NCI-H187 treated with DMSO at 0.1 percent for 48 hours (cell line): Measurements from ENCODE around the gene MSH5.
"Not testable (repeated sequence)": the region's sequence is repeated elsewhere in the genome, so short reads cannot be mapped to it uniquely, and the experiment has no call there.

Source experiments
- DNase-seq: peaks from one replicate; lab custom pipeline; 2025; lab: John Stamatoyannopoulos, UW

Gene MSH5

DNA sequence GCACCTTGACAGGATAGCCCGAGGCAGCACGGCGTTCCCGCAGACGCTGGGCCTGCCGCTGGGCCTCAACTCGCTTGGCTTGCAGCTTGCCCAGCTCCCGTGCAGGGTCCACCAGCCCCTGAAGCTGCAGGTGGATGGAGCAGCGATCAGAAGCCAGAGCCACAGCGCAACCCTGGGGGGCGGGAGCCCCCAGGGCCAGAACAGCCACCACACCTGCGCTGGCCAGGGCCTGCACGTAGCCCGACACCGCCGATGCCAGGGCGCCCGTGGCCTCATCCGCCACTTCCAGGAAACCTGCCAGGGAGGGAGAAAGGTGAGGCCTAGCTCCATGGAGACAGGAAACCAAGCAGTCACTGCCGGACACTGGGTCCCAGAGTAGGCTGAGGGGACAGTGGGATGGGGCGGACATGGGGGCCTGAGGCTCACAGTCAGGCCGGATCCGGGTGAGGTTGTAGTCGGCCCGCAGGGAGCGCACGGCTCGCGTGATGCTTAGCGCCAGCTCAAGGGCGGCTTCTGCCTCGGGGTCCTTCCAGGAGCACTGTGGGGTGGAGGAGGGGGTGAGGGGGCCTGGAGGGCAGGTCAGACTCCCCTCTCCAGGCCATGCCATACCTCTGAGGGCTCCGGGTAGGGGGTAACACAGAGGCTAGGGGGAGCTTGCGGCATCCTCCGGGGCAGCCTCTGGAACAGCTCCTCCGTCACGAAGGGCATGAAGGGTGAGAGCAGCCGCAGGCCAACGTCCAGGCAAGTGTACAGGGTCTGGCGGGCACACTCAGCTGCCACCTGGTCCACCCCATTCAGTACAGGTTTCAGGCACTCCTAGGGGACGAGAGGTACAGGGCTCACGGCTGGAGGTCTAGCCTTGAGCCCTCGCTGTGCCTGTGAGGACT is 39.4 kb downstream of the MSH5 start:
- DNase-seq = no peak

DNA sequence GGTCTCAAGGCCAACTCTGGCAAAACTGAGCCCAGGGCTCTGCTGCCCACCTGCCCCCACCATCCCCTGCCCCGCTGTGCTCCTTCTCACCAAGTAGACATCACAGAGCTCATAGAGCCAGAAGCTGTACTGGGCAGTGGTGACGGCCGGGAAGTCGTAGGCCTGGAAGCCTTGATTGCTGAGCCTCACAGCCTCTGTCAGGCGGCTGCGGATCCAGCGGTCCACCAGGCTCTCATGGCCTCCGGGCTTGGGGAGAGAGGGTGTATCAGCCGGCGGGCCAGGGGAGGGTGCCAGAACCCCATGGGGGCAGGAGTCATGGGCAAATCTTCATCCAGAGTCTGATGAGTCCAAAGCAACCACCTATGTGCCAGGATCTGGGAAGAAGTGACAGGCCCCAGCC is 40.1 kb downstream of the MSH5 start:
- no peak for DNase-seq

DNA sequence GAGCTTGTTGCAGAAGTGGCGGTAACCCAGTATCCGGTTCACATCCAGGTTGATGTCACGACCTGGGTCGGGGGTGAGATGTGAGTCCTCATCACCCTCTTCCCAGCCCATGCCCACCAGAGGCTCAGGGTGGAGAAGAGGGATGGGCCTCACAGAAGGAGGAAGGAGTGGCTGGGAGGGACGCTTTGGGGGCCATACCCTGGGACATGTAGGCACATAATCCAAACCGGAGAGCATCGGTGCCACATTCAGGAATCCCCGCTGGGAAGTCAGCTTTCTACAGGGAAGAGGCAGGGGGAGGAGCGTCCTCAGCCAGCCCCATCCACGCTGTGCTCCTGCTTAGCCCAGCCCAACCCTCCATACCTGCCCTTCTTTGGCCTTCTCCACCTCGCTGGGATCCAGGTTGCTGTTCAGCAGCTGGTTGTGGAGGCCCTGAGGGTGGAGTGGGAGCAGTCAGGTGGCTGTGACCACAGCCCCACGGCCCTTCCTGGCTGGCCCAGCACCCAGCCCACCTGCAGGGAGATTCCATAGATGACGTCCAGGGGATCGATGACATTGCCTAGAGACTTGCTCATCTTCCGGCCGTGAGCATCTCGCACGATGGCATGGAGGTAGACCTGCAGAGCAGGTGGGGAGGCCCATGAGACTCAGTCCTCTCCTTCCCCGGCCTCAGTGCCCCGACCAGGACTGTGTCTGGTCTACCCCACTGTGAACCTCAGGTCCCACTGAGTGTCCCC is 40.9 kb downstream of the MSH5 start:
- no peak for DNase-seq

DNA sequence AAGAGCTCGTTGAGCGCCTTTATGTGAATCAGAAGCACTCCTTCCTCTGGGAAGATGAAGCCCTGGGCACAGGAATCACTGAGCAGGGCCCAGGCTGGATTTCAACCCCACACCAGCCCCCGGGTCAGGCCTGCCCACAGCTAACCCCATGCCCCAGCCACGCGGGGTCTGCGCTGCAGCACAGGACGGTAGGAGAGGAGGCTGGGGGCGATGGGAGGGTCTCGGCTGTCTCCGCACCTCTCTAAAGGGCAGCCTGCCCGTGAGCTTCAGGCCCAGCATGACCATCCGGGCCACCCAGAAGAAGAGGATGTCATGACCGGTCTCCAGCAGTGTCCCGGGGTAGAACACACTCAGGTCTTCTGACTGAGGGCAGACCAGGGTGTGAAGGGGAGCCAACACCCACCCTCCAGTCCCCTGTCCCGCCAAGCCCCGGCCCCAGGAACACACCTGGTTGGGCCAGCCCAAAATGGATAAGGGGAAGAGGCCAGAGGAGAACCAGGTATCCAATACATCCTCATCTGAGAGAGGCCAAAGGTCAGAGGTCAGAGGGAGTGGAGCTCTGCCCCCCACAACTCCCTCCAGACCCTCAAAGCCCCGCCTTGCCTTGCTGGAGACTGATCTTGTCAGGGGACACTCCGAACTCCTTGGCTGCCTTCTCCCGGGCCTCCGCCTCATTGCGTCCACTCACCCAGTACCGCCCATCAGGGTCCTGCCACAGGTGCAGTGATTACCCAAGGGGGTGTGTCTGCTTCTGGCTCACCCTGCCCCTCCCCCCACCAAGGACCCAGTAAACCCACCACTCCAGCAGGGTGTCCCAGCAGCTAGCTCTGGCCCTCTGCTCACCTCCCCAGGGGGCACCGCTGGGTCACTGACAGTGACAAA is 41.7 kb downstream of the MSH5 start:
- DNase-seq = no peak

DNA sequence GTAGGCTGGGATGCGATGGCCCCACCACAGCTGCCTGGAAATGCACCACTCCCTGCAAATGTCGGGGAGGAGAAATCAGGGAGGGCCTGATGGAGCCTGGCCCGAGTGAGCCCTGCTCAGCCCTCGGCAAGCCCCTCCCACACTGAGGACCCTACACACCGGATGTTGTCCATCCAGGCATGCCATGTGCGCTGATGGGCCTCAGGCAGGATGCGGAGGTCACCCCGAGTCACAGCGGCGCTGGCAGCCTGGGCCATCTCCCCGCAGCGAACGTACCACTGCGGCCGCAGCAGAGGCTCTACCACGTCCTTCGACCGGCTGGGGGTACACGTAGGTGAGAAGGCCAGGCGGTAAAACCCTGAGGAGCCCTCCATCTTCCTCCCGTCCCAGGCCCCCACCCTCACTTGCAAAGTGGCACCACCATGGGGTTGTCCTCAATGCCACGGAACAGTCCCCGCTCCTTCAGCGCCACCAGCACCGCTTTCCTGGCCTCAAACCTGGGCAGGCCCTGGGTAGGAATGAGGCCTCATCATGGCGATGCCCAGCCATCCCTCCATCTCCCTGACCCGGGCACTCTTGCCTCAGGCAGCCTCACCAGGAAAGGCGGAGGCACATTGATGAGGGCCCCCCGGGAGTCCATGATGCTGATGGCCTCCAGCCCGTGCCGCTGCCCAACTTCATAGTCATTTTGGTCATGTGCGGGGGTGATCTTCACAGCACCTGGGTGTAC is 42.5 kb downstream of the MSH5 start:
- no peak for DNase-seq

DNA sequence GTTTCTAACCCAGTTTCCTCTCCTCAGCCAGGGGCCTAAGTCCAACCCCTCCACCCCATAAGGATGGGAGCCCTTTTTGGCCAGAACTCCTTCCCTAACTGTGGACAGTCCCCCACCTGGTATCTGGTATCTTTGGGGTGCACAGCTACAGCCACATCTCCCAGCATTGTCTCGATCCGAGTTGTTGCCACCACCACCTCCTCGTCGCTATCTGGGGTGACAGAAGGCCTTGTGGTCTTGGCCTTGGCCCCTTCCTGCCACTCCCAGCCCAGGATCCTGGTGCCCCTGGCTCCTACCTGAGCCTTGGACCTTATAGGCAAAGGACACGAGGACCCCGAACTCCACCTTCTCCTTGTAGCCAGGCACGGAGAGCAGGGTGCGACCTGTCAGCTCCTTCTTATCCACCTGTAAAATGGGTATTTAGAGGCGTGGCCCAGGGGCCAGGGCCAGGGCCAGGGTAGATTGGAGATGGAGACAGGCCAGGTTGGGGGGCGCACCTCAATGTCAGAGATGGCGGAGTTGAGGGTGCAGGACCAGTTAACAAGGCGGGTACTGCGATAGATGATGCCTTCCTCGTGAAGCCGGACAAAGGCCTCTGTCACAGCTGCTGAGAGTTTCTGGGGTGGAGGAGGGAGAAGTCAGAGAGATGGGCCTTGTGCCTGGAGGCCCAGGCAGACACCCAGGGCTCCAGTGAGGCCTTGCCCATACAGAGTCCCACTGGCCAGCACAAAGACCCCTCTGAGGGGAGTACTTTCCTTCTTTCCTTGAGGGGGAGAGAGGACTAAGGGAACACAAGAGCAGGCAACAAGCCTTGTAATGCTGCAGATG is 44.5 kb downstream of the MSH5 start:
- DNase-seq = no peak

GRCh38 chr6:31785475-31785874 is 45.7 kb downstream of the MSH5 start:
- no peak for DNase-seq

DNA sequence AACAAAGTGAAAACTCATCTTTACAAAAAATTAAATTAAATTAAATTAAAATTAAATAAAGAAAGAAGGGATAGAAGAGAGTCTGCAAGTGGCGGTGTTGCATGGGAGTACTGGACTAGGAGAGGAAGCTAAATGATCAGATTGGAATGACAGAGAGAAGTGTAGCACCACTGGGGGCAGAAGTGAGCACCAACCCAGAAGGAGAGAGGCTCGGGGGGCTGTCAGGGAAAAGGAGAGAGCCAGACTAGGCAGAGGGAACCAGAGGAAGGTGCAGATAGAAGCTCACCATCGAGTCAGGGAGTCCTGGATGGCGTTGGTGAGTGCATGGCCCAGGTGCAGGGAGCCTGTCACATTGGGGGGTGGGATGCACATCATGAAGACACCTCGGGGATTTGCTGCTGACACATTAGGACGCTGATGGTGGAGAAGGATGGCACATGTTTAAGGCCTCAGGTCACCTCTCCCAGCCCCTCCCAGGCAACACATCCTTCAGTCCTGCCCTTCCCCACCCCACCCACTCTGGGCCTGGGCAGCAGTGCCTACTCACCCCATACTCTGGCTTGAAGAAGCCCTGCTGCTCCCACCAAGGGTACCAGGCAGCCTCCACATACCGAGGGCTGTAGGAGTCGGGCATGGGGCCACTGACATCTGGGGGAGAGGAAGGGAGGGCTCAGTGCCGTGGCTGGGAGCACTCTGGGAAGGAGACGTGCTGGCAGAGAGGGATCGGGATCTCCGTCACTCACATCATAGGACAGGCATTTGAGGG is 51.7 kb downstream of the MSH5 start:
- DNase-seq = no peak

GRCh38 chr6:31792090-31792374 is 52.2 kb downstream of the MSH5 start:
- no peak for DNase-seq

- no peak for DNase-seq
These were observed 53.0 kb downstream of the MSH5 start for GRCh38 chr6:31792761-31793171.

GRCh38 chr6:31793927-31794245 is 54.1 kb downstream of the MSH5 start:
- not testable (repeated sequence) for DNase-seq

DNA sequence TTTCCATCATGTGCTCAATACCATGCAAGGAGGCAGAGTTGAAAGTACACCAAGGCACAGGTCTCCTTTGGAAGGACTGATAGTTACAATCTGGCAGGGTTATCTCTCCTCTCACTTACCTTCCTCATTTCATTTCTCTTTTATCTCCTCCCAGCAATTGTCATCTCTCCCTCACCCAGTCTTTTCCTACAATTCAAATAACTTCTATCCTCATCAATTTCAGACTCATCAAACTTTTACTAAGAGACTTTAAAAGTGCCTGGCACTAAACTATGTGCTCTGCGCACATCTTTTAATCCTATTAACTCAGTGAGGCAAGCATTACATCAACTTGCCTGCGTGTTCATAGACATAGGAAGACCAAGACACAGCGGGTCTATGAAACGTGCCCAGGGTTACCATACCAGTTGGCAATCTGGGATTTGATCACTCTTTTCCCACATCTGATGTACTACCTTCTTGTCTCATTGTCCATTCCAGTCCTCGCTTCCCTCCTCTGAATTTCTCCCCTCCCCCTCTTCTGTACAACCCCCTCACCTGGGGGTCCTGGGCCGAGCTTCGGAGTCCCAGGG is 54.6 kb downstream of the MSH5 start:
- no peak for DNase-seq

DNA sequence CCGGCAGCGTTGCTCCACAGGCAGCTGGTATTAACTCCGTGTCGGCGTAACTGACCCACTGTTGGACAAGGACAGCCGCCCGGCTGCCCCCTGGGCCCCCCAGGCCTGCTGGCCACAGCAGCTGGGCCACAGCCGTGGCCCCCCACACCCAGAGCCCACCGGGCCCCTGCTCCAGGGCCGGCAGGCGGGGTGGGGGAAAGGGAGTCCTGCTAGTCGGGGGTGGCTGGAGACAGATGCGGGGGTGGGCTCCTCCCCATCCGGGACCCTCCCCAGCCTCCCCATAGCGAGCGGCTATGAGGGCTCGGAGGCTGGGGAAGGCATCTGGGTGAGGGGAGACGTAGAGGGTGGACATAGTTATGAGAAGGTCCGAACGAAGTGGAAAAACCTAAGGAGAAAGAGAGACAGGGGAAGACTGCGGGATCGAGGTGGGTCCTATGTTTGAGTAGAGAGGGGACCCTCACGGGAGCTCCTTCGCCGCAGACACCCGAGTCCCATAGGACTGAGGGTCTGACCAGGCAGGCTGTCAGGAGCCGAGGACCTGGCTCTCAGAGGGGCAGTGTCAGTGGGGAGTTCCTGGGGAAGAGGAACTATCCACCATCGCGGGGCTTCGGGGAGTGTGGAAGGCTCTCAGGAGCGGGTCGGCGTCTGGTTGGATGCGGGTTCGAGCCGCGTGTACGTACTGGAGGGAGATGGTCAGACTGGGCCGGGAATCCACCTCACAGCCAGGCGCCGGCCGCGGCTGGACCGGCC is 55.2 kb downstream of the MSH5 start:
- DNase-seq = no peak

DNA sequence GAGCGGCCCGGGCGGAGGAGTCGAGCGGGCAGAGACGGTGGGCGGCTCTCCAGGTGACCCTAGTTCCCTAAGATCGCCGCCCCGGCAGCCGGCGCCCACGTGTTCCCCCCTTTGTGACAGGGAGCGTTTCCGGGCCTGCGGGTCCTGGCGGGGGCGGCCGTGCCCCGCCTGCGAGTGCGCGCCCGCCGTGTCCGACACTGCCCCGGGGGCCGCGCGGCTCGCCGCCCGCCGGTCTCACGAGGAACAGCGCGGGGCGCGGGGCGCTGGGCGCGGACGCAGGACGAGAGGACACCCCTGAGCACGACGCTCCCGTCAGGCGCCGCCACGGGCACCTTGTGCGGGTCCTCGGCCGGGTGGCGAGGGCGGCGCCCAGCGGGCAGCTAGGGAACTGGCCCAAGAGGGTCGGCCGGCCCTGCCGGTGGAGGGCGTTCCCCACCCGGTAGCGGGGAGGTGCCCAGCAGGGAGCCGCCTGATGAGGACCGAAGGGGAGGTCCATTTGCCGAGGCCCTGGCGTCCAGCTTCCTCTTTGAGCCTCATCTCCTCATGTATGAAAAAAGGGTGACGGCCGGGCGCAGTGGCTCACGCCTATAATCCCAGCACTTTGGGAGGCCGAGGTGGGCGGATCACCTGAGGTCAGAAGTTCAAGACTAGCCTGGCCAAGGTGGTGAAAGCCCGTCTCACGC is 56.0 kb downstream of the MSH5 start, which contains the start of gene VARS1:
Gene VARS1, minus strand, starts transcription at position 137 of the 683 bp plus-strand sequence. CDS start 535 bp downstream, outside the sequence.
- DNase-seq = no peak

DNA sequence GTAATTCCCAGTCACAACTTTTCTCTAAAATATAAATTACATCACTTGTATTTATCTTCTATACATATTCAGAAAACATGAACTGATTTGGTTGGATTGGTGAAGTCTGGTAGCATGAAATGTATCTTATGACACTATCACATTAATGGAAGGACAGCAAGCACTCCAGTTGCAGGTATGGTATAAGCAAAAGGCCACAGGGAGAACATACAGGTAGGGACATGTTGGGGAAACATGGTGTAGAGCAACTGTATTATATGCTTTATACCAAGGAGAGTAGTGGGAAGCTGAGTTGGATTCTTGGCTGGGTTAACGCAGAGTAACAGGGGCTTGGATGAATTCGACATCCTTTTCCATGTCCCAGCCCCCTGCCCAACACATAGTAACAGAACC is 57.2 kb downstream of the MSH5 start:
- no peak for DNase-seq

- no peak for DNase-seq
These were observed 57.8 kb downstream of the MSH5 start for GRCh38 chr6:31797588-31797987.

GRCh38 chr6:31799781-31800180 is 60.0 kb downstream of the MSH5 start:
- DNase-seq = no peak
